Measurements from ENCODE around the gene LMTK2.
"Not testable (repeated sequence)": the region's sequence is repeated elsewhere in the genome, so short reads cannot be mapped to it uniquely, and the experiment has no call there.

Gene LMTK2

DNA sequence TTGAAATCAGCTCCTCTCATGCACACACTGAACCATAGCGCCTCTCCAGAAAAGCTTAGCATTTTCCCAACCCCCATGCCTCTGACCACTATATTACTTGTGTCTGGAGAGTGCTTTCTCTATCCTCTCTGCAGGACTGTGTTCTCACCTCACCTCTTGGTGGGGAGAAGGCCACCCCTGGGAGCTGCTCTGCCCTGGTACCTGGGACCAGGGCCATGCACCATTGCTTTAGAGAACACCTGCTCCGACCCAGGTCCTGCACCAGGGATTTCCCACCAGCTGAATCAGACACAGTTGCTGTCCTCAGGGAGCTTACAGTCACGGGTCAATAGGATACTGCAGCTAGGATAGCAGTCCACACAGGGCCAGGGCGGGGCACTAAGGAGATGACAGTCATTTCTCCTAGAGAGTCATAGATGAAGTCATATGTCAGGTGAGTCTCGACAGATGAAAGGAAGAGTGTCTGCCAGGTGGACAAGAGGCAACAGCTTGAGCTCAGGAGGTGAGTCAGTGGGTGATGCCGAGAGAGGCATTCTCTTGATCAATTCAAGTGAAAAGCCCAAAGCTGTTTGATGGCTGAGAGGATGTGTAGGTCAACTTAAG lies 619 bp upstream of the LMTK2 start:
- DNase-seq (ENCODE audit: low spot score), result no peak

DNA sequence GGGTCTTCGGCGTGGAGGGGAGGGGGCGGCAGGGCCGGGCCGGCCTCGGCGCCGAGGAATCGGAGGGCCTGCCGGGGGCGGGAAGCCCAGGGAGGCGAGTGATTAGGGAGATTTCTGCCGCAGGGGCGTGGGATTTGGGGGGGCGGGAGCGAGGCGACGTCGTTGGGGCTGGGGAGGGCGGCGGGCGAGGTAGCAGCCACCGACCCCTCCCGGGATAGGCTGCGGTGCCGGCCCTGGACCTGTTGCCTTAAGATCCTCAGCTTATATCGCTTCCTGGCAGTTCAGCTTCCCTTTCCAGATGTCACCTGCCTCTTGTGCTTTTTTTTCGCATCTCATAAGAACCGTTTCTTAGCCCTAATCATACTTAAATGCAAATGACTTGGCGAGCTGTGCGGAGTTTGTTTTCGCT lies 655 bp downstream of the LMTK2 start:
- peak; percentile 52 for DNase-seq (ENCODE audit: low spot score)

DNA sequence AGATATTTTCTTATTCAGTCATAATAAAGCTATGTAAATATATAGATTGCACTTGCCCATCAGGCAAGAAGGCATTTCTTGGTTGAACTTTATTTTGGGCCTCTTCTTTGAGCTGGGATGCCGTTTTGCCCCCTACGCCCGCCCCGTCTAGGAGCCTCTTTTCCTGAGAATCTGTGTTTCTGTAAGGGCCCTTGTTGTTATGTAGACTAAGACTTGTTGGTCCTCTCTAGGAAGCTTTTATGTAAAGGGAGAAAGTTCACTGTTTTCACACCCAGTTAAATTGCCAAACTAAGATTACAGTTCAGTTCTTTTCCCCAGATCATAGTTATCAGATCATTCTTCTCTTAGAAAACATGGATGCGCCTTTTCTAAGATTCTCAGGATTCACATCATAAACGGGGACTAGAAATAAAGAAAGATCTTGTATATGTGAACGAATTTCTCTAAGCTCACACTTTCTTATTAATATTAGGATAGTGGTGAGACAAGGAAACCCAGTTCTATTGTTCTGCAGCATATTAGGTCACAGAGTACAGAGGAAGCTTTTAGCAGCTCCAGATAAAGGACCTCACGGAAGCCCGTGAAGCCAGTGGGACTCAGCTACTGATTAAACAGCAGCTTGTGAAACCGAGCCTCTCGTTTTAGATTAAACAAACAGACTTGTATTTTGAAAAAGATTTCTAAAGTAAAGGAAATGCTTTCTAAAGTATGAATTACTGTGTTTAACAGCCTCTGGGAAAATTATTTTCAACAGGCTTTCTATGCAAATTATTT lies 3.8 kb downstream of the LMTK2 start:
- no peak for DNase-seq (ENCODE audit: low spot score)

DNA sequence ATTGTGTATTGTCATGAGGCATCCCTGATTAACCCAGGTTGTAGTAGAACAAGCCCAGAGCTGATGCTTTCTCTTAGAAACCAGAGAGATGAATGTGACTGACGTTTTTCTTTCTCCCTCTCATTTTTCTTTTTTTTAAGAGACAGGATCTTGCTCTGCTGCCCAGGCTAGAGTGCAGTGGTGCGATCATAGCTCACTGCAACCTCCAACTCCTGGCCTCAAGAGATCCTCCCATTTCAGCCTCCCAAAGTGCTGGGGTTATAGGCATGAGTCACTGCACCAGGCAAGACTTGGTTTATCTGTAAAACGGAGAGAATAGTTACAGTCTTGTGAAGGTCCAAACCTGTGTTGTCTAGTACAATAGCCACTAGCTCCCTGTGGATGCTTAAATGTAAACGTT lies 5.4 kb downstream of the LMTK2 start:
- DNase-seq (ENCODE audit: low spot score), result no peak

DNA sequence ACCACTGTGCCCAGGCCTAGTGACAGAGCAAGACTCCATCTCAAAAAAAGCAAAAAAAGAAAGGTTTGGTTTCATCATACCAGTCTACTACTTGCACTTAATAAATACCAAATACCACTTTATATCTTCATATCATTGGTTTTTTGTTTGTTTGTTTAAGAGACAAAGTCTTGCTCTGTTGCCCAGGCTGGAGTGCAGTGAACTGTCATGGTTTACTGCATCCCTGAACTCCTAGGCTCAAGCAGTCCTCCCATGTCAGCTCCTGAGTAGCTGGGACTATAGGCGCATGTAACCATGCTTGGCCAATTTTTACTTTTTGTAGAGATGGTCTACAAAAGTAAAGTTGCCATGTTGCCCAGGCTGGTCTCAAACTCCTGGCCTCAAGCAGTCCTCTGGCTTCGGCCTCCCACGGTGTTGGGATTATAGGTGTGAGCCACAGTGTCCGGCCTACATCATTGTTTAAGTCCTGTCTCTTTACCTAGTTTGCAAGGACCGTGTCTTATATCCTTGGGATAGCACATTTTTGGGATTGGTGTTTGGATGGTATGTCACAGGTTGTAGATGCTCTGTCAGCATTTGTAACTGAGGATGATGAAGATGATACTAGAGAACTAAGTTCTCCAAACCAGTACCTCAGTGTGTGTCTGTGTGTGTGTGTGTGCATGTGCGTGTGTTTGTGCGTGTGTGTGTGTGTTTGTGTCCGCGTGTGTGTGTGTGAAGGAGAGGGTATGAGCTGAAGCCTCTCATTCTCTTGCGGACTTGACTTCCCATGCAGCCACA lies 9.3 kb downstream of the LMTK2 start:
- no peak for DNase-seq (ENCODE audit: low spot score)

DNA sequence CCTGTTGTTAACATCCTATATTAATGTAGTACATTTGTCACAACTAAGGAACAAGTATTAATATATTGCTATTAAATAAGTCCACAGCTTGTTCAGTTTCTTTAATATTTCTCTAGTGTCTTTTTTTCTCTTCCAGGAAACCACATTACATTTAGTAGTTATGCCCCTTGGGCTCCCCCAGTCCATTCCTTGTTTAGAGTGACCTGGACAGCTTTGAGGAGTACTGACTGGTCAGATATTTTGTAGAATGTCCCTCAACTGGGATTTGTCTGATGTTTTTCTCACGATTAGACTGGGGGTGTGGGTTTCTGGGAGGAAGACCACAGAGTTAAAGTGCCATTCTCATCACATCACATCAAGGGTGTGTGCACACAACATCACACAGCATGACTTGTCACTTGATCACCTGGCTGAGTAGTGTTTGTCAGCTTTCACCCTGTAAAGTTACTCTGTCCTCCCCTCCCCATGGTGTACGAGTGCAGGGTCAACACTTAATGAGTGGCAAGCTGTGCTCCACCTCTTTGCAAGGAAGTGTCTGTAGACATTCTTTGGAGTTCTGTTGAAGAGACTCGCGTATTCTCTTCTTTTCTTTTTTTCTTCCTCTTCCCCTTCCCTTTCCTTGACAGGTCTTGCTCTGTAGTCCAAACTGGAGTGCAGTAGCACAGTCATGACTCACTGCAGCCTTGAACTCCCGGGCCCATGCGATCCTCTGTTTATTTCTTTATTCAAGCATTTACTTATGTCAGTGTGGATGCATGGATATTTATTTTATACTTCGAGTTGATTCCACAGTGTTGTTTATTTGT lies 10.2 kb downstream of the LMTK2 start:
- no peak for DNase-seq (ENCODE audit: low spot score)

DNA sequence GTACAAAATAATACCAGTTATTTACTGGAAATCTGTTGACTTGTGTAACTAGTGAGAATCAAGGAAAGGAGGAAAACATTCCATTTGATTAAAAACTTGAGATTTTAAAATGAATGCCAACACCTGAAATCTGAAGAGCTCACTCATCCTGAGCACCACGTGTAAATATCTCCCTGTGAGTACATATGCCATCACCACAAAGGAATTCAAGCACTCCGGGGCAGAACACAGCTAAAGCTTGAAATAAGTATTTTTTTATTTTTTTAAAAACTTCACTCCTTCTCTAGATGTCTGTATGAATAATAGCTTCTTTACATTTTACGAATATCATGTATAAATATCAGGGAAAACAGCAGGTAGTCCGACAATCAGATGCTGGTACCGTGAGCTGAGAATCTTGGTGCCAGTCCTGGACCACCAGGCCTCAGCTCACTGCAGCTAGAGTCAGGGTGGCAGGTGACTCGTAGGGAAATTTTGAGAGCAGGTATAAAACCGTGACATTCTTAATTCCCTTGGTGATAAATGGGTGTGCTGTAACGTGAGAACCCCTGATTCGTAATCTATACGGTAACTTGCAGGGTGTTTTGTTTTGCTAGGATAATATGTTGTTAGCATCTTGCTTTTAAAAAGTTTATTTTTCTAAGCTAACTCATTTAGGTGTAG lies 12.7 kb downstream of the LMTK2 start:
- no peak for DNase-seq (ENCODE audit: low spot score)

DNA sequence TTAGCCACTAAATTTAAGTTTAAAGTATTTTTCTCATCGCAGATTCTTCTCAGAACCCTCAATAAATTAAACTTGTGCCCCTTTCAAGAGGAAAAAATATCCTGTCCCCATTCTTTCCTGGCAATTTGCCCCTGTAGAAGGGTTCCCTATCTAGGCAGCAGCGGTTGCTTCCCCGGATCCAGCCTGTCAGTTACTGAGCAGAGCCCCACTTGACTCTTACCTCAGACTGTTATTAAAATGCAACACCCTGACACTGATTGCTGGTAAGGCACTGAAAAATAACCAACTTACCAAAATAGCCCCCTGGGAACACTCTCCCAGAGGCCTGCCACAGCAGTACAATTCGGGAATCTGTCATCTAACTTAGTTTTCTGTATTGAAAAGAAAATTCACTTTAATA lies 13.9 kb downstream of the LMTK2 start:
- no peak for DNase-seq (ENCODE audit: low spot score)

DNA sequence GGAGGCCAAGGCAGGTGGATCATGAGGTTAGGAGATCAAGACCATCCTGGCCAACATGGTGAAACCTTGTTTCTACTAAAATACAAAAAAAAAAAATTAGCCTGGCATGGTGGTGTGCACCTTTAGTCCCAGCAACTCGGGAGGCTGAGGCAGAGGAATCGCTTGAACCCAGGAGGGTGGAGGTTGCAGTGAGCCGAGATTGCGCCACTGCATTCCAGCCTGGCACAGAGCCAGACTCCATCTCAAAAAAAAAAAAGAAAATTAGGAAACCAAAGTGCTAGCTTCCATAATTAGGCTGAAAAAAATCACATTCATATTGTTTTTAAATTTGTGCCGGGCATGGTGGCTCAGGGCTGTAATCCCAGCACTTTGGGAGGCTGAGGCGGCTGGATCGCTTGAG lies 14.7 kb downstream of the LMTK2 start:
- not testable (repeated sequence) for DNase-seq (ENCODE audit: low spot score)

DNA sequence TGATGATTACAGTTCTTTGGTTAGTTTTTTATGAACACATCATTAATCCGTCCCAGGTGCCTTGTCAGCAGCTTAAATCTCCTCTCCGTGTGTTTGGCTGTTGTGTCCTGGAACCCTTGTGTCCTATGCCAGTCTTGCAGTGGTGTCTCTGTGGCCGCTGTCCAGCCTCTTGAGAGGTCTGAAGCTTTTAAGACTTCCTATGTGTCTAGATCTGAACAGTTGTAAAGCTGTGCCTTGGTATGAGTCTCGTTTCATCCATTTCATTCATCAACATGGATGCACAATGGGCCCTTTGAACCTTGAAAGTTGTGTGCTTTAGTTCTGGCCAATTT lies 16.7 kb downstream of the LMTK2 start:
- no peak for DNase-seq (ENCODE audit: low spot score)

DNA sequence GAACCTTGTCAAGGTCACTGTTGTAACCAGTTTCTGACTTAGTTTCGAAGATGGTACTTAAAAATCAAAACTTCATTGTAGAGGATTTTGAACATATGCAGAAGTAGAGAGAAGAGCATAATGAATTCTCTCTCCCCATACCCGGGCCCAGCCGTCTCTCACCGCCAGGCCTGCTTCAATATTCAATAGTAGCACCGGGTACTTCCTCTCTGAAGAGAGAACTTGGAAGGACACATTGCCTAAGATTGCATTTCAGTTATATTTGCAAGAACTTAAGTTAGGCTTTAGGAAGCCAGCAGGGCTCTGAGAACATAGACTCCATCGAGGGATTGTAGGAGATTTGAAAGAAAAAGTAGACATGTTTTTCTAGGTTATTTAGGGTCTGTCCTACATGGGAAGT lies 19.1 kb downstream of the LMTK2 start:
- DNase-seq (ENCODE audit: low spot score), result no peak

DNA sequence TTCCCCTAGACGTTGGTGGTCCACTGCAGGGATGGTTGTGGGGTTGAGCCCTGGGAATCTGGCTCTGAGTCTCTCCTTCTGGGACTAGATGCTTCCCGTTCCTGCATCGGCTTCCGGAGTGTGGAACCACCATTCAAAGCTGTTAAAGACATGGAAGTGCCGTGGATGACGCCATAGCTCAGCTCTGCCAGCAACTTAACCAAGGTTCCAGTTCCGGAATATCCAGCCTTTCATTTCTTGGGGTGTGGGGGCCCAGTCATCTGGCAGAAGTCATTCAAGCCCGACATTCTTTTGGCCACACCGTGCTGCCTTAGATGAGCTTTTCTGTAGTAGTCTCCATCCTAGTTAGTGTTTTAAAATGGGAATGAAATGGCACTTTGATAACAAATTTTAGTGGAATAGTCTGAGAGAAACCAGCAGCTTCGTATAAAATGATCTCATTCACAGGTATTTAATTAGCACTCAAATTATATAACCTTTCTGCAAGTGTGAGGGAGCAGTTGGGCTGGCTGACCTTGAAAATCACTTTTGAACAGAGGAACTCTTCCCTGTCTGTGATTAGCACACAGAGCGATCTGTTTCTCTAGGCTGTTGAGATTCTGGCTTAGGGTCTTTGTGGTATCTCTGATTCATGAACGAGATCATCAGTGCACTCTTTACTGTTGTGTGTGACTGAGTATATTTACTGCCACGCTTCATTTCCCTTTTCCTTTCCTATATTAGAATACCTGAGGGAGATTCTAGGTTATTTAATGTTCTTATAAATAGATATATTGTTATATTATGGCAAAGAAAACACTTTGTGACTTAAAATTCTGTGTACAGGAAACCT lies 19.9 kb downstream of the LMTK2 start:
- DNase-seq (ENCODE audit: low spot score), result no peak

DNA sequence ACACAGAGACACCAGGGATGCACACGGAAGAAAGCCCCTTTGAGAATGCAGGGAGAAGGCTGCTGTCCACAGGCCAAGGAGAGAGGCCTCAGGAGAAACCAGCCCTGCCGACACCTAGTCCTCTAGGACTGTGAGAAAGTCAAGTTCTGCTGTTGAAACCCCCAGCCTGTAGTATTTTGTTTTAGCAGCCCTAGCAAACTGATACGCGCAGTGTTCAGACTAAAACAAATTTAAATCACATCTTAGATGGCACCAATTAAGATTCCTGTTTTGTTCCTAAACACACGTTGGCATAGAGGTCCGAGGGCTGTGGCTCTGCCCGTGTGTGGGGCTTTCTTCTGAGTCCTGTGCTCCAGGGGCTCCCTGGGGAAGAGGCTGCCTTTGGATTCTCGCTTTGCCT lies 21.7 kb downstream of the LMTK2 start:
- no peak for DNase-seq (ENCODE audit: low spot score)

DNA sequence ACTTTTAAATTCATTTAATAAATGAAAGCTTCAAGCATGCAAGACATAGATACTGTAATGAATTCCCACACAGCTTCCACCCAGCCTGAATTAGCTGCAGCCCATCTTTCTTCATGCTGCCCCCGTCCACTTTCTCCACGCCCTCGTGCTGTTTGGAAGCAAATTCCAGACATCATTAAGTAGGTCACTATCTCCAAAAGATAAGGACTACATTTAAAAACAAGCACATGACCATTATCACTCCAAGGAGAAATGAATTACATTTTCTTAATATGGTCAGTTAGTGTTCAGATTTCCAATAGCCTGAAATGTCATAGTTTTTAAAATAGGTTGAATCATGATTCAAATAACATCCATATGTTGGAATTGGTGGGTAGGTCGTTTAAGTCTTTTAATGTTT lies 24.3 kb downstream of the LMTK2 start:
- DNase-seq (ENCODE audit: low spot score), result no peak

DNA sequence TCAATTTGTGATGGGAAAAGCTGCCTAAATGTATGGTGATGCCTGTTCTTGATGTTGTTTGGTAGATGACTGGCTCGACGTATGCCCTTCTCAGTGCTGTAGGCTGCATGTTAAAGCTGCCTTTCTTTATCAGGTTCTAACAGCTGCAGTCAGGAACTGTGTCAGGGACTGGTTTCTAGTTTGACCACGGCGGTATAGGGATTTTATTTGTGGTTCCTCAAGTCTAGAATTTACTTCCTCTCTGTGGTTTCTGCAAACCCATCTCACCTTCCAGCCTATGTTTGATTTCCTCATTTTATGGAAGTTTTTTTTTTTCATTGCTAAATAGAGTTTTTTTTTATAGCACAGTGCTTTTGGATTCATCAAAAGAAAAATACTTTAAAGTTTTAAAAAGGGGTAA lies 26.5 kb downstream of the LMTK2 start:
- peak; percentile 32 for DNase-seq (ENCODE audit: low spot score)

DNA sequence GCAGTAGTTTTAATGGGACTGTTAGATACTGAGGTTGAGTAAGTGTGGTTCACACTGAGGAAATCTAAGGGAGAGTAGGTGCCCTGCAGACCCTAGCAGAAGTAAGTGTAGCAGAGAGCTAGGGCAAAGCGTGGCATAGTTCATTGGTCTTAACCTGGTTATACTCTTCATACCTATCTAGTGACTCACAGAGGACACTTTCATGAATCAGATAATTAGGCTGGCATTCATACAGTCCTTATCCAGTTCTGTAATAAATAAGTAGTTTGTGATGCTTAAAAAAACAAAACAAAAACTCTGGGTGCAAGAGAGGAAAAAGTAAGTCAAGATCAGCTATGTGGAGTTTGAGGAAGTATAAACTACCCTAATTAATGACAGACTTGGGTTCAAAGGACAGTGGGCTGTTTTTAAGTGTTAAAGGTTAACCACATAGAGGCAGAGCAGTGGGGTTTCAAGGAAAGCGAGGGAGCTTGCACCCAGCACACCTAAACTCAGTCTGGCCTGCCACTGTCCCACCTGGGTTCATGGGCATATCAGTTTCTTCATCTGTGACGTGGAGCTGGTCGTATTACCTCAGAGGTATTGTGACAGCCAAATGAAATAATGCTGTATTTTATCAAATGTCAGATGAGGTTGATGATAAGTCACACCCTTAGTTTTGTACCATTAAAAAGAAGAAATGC lies 27.1 kb downstream of the LMTK2 start:
- DNase-seq (ENCODE audit: low spot score), result no peak

DNA sequence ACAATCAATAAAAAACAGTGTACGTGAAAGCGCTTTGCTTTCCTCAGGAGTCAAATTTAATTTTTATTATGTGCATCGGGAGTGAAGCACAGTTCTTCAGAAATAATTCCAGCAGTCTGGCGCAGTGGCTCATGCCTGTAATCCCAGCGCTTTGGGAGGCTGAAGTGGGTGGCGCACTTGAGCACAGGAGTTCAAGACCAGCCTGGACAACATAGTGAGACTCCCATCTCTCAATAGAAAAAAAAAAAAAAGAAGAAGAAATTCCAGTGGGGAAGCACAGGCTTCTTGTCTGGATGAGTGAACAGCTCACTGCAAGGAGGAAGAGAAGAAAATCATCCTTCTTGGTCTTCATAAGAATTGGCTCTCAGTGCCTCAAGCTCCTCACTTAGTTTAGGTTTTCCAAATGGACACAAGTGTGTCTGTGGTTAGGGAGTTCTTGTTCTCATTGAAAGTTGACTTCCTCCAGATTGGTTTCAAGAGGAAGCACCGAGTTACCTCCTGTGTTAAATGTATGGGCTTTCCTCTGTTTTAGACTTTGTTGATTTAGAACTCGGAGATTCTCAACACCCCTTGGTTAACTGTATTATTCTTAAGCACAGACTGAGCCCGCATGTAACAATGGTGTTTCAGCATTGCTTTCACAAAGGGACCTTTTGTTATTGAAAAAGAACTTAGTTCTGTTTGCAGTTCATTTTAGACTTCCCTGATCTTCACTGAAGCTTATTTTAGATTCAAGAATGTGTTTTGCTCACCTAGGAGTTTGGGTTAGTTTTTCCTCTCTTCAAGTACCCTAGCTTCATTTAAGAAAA lies 28.0 kb downstream of the LMTK2 start:
- DNase-seq (ENCODE audit: low spot score), result no peak

DNA sequence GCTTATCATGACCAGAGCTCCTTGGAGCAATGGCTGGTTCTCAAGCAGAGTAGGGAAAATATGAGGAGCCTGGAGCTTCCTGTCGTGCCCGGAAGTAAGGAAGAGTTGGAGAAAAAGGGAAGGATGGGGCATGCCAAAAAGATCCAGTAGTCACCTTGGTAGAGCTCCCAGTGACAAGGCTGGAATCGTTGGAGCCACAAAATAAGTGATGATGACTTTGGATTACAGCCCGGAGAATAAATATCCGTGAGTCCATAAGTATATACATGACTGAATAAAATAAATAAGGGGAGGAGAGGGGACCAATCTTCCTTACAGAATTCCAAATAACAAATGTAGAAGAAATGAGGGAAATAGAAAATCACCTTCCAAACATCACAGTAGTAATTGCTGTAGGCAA lies 29.3 kb downstream of the LMTK2 start:
- DNase-seq (ENCODE audit: low spot score), result no peak

DNA sequence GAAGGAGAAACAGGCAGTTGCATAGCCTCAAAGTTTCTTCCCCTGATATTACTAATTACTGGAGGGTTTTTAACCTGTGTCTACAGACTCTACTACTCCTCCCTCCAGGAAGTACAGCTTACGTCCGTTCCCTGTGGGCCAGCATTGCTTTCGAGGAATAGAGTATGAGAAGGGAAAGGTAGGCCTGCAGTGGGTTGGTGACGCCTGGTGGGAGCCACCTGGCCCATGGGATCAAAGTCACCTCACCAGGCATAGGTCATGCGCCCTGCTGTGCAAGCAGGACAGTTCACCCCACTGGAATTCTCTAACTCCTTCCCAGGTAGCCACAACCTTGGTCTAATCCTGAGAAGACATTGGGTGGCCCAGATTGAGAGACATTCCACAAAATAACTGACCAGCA lies 29.8 kb downstream of the LMTK2 start:
- DNase-seq (ENCODE audit: low spot score), result no peak
